Activated CD8-positive, alpha-beta memory T cell treated with anti-CD3 and anti-CD28 coated beads, Interleukin-2, amount 50 U/mL, for 1 hour (primary cell): Measurements from ENCODE around the gene BRD3.
A peak's percentile ranks its signal among the peaks of the same experiment; 100 is the strongest.
"Not testable (repeated sequence)": the region's sequence is repeated elsewhere in the genome, so short reads cannot be mapped to it uniquely, and the experiment has no call there.

ENCODE experiments used
- DNase-seq: peaks from one replicate; pipeline ENCODE4 v3.0.0-alpha.2; 2020; ENCODE audit errors: extremely low read depth

BRD3 gene

DNA sequence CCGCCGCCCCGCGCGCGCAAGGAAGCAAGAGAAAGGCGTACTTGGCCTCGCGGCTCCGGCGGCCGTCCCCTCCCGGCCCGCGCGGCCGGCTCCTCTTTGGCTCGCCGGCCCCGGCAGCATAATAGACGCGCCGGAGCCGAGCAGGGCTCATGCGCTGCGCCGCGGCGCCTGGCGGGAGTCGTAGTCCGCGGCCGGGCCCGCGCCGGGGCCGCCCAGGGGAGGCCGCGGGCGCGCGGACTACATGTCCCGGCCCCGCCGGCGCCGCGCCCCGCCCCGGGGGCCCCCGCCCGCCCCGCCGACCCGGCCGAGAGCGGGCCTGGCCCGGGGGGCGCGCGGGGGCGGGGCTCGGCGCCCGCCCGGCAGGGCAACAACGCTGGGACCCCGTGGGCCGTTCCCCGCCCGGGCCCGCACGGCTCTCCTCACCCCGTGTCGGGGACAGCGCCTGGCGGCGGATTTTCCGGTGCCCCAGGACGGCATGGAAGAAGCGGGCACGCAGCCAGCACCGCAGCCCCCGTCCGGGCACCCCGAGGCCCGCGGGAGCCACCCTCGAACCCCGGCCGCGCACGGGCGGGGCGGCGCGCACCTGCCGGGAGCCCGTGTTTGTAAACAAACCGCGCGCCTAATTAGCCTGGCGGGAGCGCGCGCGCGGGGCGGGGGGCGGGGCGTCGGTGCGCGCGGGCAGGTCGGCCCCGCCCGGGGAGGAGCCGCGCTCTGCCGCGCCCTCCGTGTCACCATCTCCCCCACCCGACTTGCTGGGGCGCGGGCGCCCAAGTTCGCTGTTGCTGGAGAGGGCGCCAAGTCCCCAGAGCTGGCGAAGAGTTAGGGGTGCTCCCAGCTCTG lies at the start of gene BRD3:
Gene BRD3 (minus strand): TSS at position 123 of the 840 bp plus-strand sequence. CDS start 14,549 bp downstream, outside the sequence.
- peak; percentile 35 for DNase-seq

DNA sequence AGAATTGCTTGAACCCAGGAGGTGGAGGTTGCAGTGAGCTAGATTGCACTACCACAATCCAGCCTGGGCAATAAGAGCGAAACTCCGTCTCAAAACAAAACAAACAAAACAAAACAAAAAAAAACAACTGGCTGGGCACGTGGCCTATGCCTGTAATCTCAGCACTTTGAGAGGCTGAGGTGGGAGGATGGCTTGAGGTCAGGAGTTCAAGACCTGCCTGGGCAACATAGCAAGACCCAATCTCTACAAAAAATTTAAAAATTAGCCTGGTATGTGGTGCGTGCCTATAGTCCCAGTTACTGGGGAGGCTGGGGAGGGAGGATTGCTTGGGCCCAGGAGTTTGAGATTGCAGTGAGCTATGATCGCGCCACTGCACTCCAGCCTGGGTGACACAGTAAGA lies 44.7 kb upstream of the BRD3 start:
- DNase-seq: no peak

DNA sequence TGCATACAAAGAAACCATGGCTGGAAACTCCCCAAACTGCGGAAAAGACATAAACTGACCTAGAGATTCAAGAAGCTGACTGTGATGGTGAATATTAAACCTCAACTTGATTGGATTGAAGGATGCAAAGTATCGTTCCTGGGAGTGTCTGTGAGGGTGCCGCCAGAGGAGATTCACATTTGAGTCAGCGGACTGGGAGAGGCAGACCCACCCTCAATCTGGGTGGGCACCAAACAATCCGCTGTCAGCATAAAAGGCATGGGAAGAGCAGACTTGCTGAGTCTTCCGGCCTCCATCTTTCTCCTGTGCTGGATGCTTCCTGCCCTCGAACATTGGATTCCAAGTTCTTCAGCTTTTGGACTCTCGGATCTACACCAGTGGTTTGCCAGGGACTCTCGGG lies 43.2 kb upstream of the BRD3 start:
- DNase-seq: no peak

DNA sequence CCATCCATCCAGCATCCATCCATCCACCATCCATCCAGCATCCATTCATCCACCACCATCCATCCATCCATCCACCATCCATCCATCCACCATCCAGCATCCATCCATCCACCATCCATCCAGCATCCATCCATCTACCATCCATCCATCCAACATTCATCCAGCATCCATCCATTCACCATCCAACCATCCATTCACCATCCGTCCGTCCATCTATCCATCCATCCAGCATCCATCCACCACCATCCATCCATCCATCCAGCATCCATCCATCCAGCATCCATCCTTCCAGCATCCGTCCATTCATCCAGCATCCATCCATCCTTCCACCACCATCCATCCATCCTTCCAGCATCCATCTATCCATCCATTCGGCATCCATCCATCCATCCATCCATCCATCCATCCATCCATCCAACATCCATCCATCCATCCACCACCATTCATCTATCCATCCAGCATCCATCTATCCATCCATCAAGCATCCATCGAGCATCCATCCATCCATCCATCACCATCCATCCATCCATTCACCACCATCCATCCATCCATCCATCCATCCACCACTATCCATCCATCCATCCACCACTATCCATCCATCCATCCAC lies 35.7 kb upstream of the BRD3 start:
- no peak for DNase-seq

DNA sequence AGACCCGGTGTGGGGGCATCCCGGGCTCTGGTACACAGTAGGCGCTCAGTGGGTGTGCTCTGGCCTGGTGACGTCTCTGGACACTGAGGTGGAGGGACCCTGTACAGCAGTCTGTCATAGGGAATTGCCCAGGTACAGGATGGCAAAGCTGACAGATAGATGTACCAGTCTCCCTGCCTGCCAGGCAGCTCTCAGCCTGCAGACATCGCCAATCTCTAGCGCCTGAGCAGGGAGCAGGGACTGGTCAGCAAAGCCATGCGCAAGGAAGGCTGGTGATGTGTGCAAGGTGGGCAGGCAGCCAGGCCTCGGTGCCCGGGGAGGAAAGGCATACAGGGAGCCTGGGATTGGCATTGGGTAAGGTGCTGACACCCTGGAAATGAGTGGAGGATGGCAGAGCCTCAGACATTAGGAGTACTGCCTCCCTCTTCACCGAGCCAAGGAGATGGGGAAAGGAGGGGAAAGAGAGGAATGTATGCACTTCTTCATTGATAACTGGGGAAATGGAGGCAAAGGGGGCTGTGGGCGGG lies 33.9 kb upstream of the BRD3 start:
- DNase-seq: no peak

DNA sequence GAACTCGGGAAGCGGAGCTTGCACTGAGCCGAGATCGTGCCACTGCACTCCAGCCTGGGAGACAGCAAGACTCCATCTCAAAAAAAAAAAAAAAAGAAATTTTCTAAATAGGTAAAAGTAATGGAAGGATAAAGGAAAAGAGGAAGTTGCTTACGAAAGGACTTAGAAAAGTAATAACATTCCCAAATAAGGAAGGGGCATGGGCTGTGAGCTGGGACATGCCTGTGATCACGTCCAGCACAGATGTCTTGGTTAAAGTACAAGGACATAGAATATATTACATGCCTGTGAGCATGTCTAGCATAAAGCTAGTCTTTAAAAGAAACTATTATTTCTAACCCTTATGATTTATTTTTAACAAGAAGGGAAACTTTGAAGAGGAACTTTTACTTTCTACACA lies 33.3 kb upstream of the BRD3 start:
- not testable (repeated sequence) for DNase-seq

DNA sequence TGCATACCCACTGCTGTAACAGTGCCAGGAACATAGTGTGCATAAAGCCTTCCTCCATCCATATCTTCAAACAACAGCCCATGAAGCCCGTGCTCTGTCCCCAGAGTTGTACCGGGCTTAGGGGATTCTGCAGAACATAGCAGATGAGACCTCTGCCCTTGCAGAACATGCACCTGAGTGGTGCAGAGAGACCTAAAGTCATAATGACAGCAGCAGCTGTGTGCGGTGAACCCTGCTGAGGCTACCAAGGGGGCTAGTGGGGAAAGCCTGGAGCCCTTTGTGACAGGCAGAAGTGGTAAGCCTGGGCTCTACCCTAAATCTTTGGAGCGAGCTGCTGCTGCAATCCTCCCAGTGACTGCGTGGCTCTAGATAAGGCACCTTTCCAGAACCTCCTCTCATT lies 32.2 kb upstream of the BRD3 start:
- no peak for DNase-seq

DNA sequence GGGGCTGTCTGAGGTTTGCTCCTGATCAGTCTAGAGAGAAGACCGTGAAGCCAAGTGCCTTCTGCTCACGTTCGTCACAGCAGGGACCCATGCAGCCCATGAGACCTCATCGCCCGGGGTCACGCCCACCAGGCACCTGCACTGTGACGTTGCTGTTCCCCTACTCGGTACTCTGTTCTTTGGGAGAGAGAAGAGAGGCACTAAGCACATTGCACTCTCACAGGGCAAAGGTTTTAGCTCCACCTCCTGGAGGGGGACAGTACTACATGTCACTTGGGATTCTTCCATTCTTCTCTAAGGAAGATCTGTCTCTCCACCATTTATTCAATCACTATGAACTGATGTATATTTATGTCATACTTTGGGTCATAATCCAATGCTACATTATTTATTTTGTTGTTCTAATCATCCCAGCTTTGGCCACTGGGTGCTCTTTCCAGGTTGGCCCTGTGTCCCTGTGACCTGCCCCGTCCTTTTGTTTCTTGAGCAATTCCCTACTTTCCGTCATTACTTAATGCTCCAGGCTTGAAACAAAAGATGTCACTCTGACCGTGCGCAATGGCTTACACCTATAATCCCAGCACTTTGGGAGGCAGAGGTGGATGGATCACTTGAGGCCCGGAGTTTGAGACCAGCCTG lies 31.4 kb upstream of the BRD3 start:
- peak; percentile 4 for DNase-seq

DNA sequence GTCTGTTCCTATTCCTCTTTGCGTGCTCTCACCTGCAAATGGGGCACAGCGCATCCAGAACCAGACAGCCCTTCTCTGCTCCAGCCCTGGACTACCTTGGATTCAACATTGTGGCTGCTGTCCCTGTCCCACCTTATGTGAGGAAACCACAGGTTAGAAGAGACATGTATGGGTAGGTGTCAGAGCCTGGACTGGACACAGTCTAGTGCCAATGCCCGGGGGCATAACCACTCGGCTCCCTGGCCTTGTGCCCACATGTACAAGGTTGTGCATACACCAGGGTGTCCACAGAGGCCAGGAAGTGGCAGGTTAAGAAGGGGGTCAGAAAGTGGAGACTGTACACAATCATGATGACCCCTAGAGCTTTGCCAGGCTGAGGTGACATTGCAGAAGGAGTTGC lies 22.1 kb upstream of the BRD3 start:
- no peak for DNase-seq

DNA sequence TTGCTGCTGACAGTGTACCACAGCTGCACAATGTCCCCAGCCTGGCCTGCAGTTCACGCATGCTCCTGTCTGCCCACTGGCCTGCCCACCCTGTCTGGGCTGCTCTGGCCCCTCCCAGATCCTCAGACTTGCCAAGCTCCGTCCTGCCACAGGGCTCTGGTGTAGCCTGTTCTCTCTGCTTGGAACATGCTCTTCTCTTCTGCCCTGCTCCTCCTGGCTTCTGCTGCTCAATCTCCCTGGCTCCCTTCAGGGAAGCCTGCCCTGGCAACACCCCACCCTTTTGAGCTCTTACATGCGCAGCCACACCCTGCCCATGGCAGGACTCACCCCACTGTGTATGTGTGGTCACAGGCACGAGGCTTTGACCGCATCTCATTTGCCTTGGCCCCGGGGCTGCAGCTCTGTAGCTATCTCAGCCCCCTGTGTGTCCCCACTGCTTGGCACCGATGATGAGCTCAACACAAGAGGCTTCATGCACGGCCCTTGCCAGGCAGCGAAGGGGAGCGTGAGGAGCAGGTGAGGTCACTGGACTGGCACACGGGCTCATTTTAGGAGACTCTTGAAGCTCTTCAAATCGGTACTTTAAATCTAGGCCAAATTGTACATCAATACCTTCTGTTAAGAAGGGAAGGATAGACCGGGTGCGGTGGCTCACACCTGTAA lies 20.4 kb upstream of the BRD3 start:
- DNase-seq: no peak

DNA sequence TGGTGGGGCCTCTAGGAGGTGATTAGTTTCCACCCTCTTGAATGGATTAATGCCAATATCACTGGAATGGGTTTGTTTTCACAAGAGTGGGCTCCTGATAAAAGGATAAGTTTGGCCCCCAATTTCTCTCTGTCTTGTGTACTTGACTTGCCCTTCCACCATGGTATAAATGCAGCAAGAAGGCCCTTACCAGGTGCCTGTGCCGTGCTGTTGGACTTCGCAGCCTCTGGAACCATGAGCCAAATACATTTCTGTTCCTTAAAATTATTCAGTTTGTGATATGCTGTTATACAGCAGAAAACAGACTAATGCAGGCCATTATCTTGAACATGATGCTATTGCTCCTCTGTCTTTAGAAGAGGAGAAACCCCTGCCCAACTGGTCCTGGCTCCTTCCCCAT lies 17.8 kb upstream of the BRD3 start:
- no peak for DNase-seq

DNA sequence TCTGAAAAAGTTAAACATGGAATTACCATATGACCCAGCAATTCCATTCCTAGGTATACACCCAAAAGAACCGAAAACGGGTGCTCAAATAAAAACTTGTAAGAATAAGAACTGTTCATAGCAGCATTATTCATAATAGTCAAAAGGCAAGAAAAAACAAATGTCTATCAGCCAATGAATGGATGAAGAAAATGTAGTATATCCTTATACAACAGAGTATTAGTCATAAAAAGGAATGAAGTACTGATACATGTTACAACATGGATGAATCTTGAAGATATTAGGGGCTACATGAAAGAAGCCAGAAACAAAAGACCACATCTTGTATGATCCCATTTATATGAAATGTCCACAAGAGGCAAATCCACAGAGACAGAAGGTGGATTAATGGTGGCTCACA lies 15.6 kb upstream of the BRD3 start:
- DNase-seq: no peak

DNA sequence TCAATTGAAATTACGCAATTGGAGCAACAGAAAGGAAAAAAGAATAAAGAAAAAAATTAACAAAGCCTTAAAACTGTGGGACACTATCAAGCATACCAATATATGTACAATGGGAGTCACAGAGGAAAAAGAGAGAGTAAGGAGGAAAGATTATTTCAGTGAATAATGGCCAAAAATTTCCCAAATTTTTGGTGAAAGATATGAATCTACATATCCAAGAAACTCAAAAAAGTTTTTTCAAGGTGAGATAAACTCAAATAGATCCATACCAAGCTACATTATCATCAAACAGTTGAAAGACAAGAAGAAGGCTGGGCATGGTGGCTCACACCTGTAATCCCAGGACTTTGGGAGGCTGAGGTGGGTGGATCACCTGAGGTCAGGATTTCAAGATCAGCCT lies 8.8 kb upstream of the BRD3 start:
- DNase-seq: no peak

DNA sequence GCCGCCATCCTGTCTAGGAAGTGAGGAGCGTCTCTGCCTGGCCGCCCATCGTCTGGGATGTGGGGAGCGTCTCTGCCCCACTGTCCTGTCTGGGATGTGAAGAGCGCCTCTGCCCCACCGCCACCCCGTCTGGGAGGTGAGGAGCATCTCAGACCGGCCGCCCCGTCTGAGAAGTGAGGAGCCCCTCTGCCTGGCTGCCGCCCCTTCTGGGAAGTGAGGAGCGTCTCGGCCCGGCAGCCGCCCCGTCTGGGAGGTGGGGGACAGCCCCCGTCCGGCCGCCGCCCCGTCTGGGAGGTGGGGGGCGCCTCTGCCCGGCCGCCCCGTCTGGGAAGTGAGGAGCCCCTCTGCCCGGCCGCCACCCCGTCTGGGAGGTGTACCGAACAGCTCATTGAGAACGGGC lies 7.9 kb upstream of the BRD3 start:
- not testable (repeated sequence) for DNase-seq

DNA sequence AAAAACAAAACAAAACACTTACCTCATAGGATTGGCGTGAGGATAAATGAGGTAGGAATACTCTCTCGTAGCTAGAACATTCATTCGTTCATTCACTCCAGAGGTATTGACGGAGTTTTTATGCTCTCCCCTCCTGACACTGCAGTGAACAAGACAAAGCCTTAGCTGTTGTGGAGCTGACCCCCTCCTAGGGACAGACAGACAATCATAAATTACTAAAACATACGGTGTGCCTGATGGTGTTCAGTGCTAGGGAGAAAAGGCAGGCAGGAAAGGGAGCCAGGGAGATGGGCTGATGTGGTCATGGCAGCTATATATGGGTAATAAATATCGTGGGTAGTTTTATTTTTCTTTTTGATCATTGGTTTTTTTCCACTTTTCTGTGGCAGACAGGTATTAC lies 5.7 kb upstream of the BRD3 start:
- no peak for DNase-seq

DNA sequence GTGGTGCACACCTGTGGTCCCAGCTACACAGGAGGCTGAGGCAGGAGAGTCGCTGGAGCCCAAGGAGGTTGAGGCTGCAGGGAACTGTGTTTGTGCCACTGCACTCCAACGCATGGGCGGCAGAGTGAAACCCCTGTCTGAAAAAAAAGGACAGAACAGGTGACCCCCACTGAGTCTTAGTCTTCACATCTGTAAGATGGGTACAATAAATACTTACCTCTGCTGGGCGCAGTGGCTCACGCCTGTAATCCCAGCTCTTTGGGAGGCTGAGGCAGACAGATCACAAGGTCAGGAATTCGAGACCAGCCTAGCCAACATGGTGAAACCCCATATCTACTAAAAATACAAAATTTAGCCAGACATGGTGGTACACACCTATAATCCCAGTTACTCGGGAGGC lies 4.9 kb upstream of the BRD3 start:
- DNase-seq: not testable (repeated sequence)

DNA sequence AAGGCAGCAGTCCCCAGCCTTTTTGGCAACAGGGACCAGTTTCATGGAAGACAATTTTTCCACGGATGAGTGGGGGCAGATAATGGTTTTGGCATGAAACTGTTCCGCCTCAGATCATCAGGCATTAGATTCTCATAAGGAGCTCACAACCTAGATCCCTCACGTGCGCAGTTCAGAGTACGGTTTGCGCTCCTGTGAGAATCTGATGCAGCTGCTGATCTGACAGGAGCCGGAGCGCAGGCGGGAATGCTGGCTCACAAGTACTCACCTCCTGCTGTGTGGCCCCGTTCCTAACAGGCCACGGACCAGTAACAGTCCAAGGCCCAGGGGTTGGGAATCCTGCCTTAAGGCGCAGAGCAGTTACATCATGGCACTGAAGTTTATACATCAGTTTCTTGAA lies 3.3 kb upstream of the BRD3 start:
- no peak for DNase-seq

DNA sequence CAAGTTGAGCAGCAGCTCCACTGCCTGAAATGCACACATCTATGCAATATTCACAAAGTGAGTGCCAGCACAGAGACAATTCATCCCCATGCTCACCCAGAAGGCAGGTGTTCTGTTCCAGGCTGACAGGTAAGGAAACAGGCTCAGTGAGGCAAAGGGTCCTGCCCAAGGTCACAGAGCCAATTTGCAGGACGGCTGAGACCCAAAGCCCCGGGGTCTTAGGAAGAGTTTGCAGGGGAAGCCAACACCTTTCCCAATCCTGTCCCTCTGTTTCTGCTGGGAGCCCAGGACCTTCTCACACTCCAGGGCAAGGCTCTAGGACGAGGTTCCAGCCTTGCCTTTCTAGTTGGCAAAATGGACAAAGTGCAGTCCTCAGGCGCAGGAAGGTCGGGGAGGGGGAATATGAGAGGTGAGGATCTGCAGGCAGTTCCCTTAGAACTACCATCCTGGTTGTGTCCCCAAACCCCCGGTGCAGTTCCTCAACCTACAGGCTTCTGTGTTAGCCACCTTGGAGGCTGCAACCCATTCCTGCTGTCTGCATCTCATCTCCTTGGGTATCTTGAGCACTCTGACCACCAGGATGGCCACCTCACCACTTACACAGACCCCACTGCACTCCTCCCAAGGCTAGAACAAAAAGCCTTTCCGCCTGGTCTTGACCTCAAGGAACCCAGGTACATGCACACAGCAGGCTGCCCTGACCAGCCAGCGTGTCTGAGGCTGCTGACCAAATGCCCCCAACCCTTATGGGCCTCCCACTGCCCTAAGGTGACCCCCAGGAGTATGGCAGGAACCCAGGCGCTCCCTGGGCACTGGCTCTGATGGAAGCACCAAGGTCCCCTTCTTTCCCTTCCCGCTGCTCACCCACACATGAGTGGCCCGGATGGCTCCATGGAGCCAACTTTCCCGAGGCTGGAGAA lies 1.9 kb upstream of the BRD3 start:
- no peak for DNase-seq

DNA sequence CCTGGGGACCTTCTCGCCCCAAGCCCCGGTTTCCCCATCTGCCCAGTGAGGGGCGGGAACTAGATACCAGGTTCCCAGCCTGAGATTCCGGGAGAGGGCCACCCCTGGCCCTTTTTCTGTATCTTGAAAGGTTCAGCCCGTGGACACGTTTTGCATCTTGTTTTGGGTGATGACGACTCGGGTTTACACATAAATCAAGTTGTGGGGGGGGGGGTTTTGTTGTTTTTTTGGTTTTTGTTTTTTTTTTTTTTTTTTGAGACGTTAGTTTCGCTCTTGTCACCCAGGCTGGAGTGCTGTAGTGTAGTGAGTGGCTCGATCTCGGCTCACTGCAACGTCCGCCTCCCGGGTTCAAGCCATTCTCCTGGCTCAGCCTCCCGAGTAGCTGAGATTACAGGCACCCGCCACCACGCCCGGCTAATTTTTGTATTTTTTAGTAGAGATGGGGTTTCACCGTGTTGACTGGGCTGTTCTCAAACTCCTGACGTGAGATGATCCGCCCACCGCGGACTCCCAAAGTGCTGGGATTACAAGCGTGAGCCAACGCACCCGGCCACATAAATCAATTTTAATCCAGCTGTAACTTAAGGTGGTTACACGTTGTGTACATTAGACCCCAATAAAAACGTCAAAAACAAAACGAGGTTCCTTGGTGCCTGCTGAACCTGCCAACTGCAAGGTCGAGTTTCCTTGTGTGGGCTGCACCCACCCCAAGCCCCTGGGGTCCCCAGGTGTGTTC lies 1.1 kb upstream of the BRD3 start:
- no peak for DNase-seq
